Measurements from ENCODE around the gene BMP7.

BMP7 gene

GRCh38 chr20:57145089-57145631, 121.3 kb downstream of the BMP7 start:
- DNase-seq (ENCODE audit: low spot score): no peak

- no peak for DNase-seq (ENCODE audit: low spot score)
Measured at GRCh38 chr20:57143173-57143572, 123.3 kb downstream of the BMP7 start.

- no peak for DNase-seq (ENCODE audit: low spot score)
Measured at GRCh38 chr20:57142667-57143066, 123.8 kb downstream of the BMP7 start.

GRCh38 chr20:57141492-57141891, 124.9 kb downstream of the BMP7 start:
- no peak for DNase-seq (ENCODE audit: low spot score)

GRCh38 chr20:57140416-57140965, 126.0 kb downstream of the BMP7 start:
- DNase-seq (ENCODE audit: low spot score): no peak

GRCh38 chr20:57139342-57140093, 126.9 kb downstream of the BMP7 start:
- no peak for DNase-seq (ENCODE audit: low spot score)

- DNase-seq (ENCODE audit: low spot score): no peak
Measured at GRCh38 chr20:57138198-57138995, 128.0 kb downstream of the BMP7 start.

GRCh38 chr20:57137676-57138075, 128.8 kb downstream of the BMP7 start:
- no peak for DNase-seq (ENCODE audit: low spot score)

- no peak for DNase-seq (ENCODE audit: low spot score)
Measured at GRCh38 chr20:57136734-57137133, 129.7 kb downstream of the BMP7 start.

GRCh38 chr20:57135875-57136274, 130.6 kb downstream of the BMP7 start:
- DNase-seq (ENCODE audit: low spot score): no peak

GRCh38 chr20:57134804-57135203, 131.6 kb downstream of the BMP7 start:
- DNase-seq (ENCODE audit: low spot score): no peak

GRCh38 chr20:57133926-57134650, 132.4 kb downstream of the BMP7 start:
- DNase-seq (ENCODE audit: low spot score): no peak

GRCh38 chr20:57131601-57132391, 134.6 kb downstream of the BMP7 start:
- DNase-seq (ENCODE audit: low spot score): no peak

GRCh38 chr20:57131077-57131476, 135.4 kb downstream of the BMP7 start:
- DNase-seq (ENCODE audit: low spot score): no peak

GRCh38 chr20:57130160-57130772, 136.2 kb downstream of the BMP7 start:
- no peak for DNase-seq (ENCODE audit: low spot score)

GRCh38 chr20:57129303-57129702, 137.1 kb downstream of the BMP7 start:
- no peak for DNase-seq (ENCODE audit: low spot score)

GRCh38 chr20:57128044-57128757, 138.2 kb downstream of the BMP7 start:
- no peak for DNase-seq (ENCODE audit: low spot score)

GRCh38 chr20:57126481-57127092, 139.9 kb downstream of the BMP7 start:
- no peak for DNase-seq (ENCODE audit: low spot score)

GRCh38 chr20:57124800-57125517, 141.5 kb downstream of the BMP7 start:
- no peak for DNase-seq (ENCODE audit: low spot score)
